GM18526 (cell line): Measurements from ENCODE around the gene STPG3.

Source experiments
- POLR2A ChIP-seq: IDR thresholded peaks from 3 replicates; pipeline ENCODE4 v1.6.1; 2011; ENCODE audit not compliant: insufficient read length; ENCODE audit errors: extremely low read depth

Gene STPG3

GRCh38 chr9:137302449-137303150 is 51.5 kb downstream of the STPG3 start:
- TF ChIP-seq POLR2A = no peak
